22Rv1 (cell line): ENCODE results near the gene PGS1.

ENCODE experiments used
- CTCF ChIP-seq: fragments of 450-650 bp; IDR thresholded peaks from 2 replicates; pipeline ENCODE4 v1.5.1; 2017; ENCODE audit warnings: mild to moderate bottlenecking
- ZFX ChIP-seq: fragments of 450-650 bp; IDR thresholded peaks from 2 replicates; pipeline ENCODE4 v1.6.1; 2017; ENCODE audit warnings: antibody characterized with exemption, borderline replicate concordance

GRCh38 chr17:78438694-78439325 lies 60.4 kb downstream of the PGS1 start:
- no peak for TF ChIP-seq ZFX
- TF ChIP-seq CTCF, result no peak
